GM19099 (cell line): ENCODE results near the gene HAUS8.

Source experiments
- POLR2A ChIP-seq: IDR thresholded peaks from 3 replicates; pipeline ENCODE4 v1.6.1; 2011; ENCODE audit warnings: low read depth; ENCODE audit not compliant: insufficient read length; ENCODE audit errors: extremely low read depth

HAUS8 gene

DNA sequence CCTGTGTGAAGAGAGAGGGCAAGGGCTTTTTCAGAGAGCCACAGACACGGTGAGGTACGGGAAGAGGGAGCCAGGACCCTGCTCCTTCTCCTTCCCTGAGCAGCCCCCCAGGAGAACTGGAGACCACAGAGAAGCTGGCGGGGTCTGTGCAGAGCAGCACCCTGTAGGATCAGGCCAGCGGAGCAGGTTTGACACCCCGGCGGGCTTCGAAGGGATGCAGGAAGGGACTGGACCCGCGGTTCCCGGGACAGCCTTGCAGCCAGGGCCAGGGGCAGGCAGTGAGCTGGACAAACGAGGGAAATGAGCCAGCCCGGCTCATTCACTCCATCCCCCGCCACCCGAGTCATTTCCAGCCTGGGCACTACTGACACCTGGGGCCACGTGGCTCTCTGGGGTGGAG, 70.9 kb downstream of the HAUS8 start:
- TF ChIP-seq POLR2A, result no peak

DNA sequence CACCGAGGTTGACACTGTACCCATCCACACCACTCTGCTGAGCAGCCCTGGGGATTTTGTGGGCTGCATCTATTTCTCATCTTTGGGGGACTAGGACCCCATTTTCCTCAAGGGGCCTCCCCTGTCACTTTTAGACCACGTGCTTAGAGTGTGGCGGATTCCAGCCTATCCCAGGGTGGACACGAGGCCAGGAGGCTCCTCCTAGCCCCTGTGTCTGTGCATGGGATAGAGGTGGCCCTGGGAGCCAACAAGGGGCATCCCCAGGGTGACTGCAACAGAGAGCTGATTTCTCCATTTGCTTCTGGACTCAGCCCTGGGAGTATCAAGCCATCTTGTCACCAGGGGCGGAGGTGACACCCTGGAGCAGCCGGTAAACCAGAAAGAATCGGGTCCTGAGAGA, 72.8 kb downstream of the HAUS8 start:
- TF ChIP-seq POLR2A, result no peak

DNA sequence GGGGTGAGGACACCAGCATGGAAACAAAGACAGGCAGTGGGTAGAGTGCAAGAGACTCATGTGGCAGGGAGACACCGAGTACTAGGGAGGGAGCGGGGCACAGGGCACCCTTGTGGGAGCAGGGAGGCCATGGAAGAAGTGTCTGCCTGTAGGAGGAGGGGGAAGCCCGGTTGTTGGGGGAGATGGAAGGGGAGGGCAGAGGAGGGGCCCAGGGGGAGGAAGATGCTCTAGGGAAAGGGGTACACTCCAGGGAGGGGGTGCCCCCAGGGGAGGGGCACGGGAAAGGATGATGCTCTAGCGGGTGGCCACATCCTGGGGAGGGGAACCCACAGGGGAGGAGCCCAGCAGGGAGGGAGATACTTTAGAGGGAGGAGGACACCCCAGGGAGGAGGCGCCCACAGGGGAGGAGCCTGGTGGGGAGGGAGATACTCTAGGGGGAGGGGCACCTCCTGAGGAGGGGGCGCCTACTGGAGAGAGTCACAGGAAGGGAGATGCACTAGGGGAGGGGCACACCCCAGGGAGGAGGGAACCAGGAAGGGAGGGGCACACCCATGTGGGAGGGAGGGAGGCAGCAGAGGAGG, 73.6 kb downstream of the HAUS8 start:
- no peak for TF ChIP-seq POLR2A
